Stimulated activated CD4-positive, alpha-beta T cell treated with anti-CD3 and anti-CD28 coated beads, Interleukin-4, amount 100 ng/mL, for 24 hours (primary cell): ENCODE data around the gene FTO.
A peak's percentile ranks its signal among the peaks of the same experiment; 100 is the strongest.

ENCODE experiments used
- DNase-seq: peaks from one replicate; pipeline ENCODE4 v3.0.0-alpha.2; 2020

The FTO gene

GRCh38 chr16:54193665-54194333 lies 489.8 kb downstream of the FTO start:
- DNase-seq = peak; percentile 8

- no peak for DNase-seq
Measured at GRCh38 chr16:54194334-54194743, 490.4 kb downstream of the FTO start.

- DNase-seq = no peak
Measured at GRCh38 chr16:54197758-54198157, 493.8 kb downstream of the FTO start.

GRCh38 chr16:54199487-54200160 lies 495.7 kb downstream of the FTO start:
- DNase-seq = no peak

DNA sequence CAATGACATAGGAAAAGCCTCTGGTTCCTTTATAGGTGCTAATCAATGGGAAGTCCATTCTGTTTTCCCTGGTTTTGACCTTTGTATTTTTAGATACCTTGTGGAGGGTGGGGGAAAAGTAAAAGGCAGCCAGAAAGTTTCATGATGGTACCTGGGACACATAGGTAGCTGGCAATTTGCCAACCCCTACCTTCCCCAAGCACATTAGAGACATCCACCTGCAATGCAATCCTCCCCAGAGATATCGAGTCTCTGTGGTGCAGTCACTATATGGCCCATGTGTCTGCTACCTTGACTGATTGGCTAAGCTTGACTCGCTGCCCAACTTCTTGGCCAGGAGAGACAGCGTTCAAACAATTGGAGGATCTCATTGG lies 496.2 kb downstream of the FTO start:
- no peak for DNase-seq

DNA sequence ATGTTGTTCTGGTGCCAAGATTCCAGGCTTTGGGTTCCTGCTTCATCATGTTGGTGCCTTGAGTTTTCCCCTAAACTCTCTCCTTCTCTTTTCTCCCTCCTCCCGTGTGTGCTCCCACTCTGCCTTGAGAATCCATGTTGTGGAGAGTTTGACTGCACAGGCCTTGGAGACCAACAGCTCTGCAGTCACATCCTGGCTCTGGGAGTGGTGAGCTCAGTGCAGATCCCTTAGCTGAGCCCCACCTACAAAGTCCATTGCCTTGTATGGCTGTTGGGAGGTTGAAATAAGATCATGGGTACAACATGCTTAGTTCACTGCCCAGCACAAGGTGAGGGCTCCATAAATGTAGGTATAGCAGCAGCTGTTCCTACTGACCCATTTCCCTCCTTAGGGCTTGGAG lies 496.8 kb downstream of the FTO start:
- no peak for DNase-seq

GRCh38 chr16:54201200-54201599 lies 497.2 kb downstream of the FTO start:
- DNase-seq = no peak
